Astrocyte of the hippocampus (primary cell): ENCODE data around the gene ABO.
"Not testable (repeated sequence)": the region's sequence is repeated elsewhere in the genome, so short reads cannot be mapped to it uniquely, and the experiment has no call there.

Experiments
- DNase-seq: peaks from one replicate; pipeline ENCODE4 v3.0.0; 2011; ENCODE audit warnings: low read depth, low spot score

Gene ABO

GRCh38 chr9:133263557-133263956 is 11.4 kb downstream of the ABO start:
- no peak for DNase-seq

GRCh38 chr9:133262226-133262625 is 12.8 kb downstream of the ABO start:
- DNase-seq = no peak

GRCh38 chr9:133261753-133262120 is 13.3 kb downstream of the ABO start:
- DNase-seq = no peak

- no peak for DNase-seq
Measured at GRCh38 chr9:133261103-133261752, 13.8 kb downstream of the ABO start.

GRCh38 chr9:133260334-133261102 is 14.5 kb downstream of the ABO start:
- DNase-seq = no peak

GRCh38 chr9:133258061-133259015 is 16.7 kb downstream of the ABO start:
- no peak for DNase-seq

GRCh38 chr9:133257465-133257956 is 17.5 kb downstream of the ABO start:
- no peak for DNase-seq

GRCh38 chr9:133256686-133257091 is 18.3 kb downstream of the ABO start:
- no peak for DNase-seq

- no peak for DNase-seq
Measured at GRCh38 chr9:133256136-133256461, 18.9 kb downstream of the ABO start.

- DNase-seq = no peak
Measured at GRCh38 chr9:133255371-133256135, 19.4 kb downstream of the ABO start.

- no peak for DNase-seq
Measured at GRCh38 chr9:133254471-133254870, 20.5 kb downstream of the ABO start.

GRCh38 chr9:133253268-133253667 is 21.7 kb downstream of the ABO start:
- DNase-seq = no peak

GRCh38 chr9:133252301-133253020 is 22.5 kb downstream of the ABO start:
- no peak for DNase-seq

GRCh38 chr9:133251773-133252172 is 23.2 kb downstream of the ABO start:
- no peak for DNase-seq

GRCh38 chr9:133251221-133251620 is 23.8 kb downstream of the ABO start:
- not testable (repeated sequence) for DNase-seq

GRCh38 chr9:133250741-133251170 is 24.2 kb downstream of the ABO start:
- DNase-seq = no peak

- DNase-seq = no peak
Measured at GRCh38 chr9:133249337-133249736, 25.7 kb downstream of the ABO start.

- DNase-seq = no peak
Measured at GRCh38 chr9:133248726-133249295, 26.2 kb downstream of the ABO start.

GRCh38 chr9:133247632-133248031 is 27.4 kb downstream of the ABO start:
- DNase-seq = no peak

- no peak for DNase-seq
Measured at GRCh38 chr9:133246991-133247390, 28.0 kb downstream of the ABO start.
